Measurements from ENCODE around the gene PUS1.

The PUS1 gene

GRCh38 chr12:131986361-131986760 is 57.3 kb downstream of the PUS1 start (continued):
- no peak for TF ChIP-seq ZXDB (tag by site-specific recombination; IDR thresholded peaks at IDR 0.05)
- no peak for TF ChIP-seq ZNF837 (tag by site-specific recombination; IDR thresholded peaks at IDR 0.05)
- TF ChIP-seq ZNF624 (tag by site-specific recombination; IDR thresholded peaks at IDR 0.05) = no peak
- TF ChIP-seq ZNF23 (tag by site-specific recombination; IDR thresholded peaks at IDR 0.05; ENCODE audit: borderline replicate concordance) = no peak
- no peak for TF ChIP-seq ZNF544 (tag by site-specific recombination; IDR thresholded peaks at IDR 0.05)
- TF ChIP-seq SP3 (tag by site-specific recombination; IDR thresholded peaks at IDR 0.05) = no peak

- Histone ChIP-seq H3K36me3 (ENCODE audit: control insufficient read depth in 2 of 2, insufficient read depth in 1 of 2, low read length in 2 of 2) (peaks cover 20 to 78% of the 10 kb centered on the region in 2 experiments), H3K9me3 (ENCODE audit: control insufficient read depth, insufficient read depth, low read depth, low read length) (no peaks in the 10 kb centered on the region), H3K4me1 (ENCODE audit: control insufficient read depth, insufficient read depth, low read length) (no peaks in the 10 kb centered on the region), H3K27ac (ENCODE audit: extremely low read depth, low read depth, low read length) (no peak overlapping the region), H3K4me3 (ENCODE audit: low read depth, low read length) (no peak overlapping the region)
- ChIA-PET POLR2A (no interaction called here), CTCF (no interaction called here)
- TF ChIP-seq ZNF394 (tag by site-specific recombination; IDR thresholded peaks at IDR 0.05; ENCODE audit: borderline replicate concordance) = no peak
- no peak for TF ChIP-seq ZNF48 (tag by site-specific recombination; IDR thresholded peaks at IDR 0.05)
- no peak for TF ChIP-seq YY2 (tag by site-specific recombination; IDR thresholded peaks at IDR 0.05)
- TF ChIP-seq ZNF16 (tag by site-specific recombination; IDR thresholded peaks at IDR 0.05; ENCODE audit: low read depth) = no peak
- no peak for TF ChIP-seq MEIS1 (CRISPR knock-in tag; IDR thresholded peaks at IDR 0.05; ENCODE audit: borderline replicate concordance)
- no peak for TF ChIP-seq ZEB2 (tag by site-specific recombination; IDR thresholded peaks at IDR 0.05)
- TF ChIP-seq ZNF639 (tag by site-specific recombination; IDR thresholded peaks at IDR 0.05) = no peak
- TF ChIP-seq ZBTB20 (tag by site-specific recombination; IDR thresholded peaks at IDR 0.05) = no peak
- no peak for TF ChIP-seq ZNF677 (tag by site-specific recombination; IDR thresholded peaks at IDR 0.05)
- TF ChIP-seq ZNF561 (tag by site-specific recombination; IDR thresholded peaks at IDR 0.05; ENCODE audit: borderline replicate concordance) = no peak
- TF ChIP-seq ZNF610 (tag by site-specific recombination; IDR thresholded peaks at IDR 0.05; ENCODE audit: borderline replicate concordance) = no peak
- no peak for TF ChIP-seq GLI4 (tag by site-specific recombination; IDR thresholded peaks at IDR 0.05)
- no peak for TF ChIP-seq ZNF146 (tag by site-specific recombination; IDR thresholded peaks at IDR 0.05)
- TF ChIP-seq ZNF391 (tag by site-specific recombination; IDR thresholded peaks at IDR 0.05; ENCODE audit: borderline replicate concordance, low read depth) = no peak
- TF ChIP-seq ZNF529 (tag by site-specific recombination; IDR thresholded peaks at IDR 0.05; ENCODE audit: insufficient replicate concordance) = no peak
- TF ChIP-seq SP3 (tag by site-specific recombination; IDR thresholded peaks at IDR 0.05) = no peak
- no peak for TF ChIP-seq ZSCAN30 (tag by site-specific recombination; IDR thresholded peaks at IDR 0.05)
Measured at GRCh38 chr12:131986910-131987309, 57.8 kb downstream of the PUS1 start.

- no peaks in the 10 kb centered on the region for H3K4me1 ChIP-seq (ENCODE audit: control insufficient read depth, insufficient read depth, low read length)
- H3K36me3 ChIP-seq (ENCODE audit: control insufficient read depth in 2 of 2, insufficient read depth in 1 of 2, low read length in 2 of 2) = peaks cover 22 to 80% of the 10 kb centered on the region in 2 experiments
- no peaks in the 10 kb centered on the region for H3K9me3 ChIP-seq (ENCODE audit: control insufficient read depth, insufficient read depth, low read depth, low read length)
- ChIA-PET POLR2A (no interaction called here), CTCF (no interaction called here)
- H3K4me3 ChIP-seq (ENCODE audit: low read depth, low read length) = no peak overlapping the region
- TF ChIP-seq ZNF747 (tag by site-specific recombination; IDR thresholded peaks at IDR 0.05) (no peak), ZNF211 (tag by site-specific recombination; IDR thresholded peaks at IDR 0.05; ENCODE audit: low read depth) (no peak)
- no peak overlapping the region for H3K27ac ChIP-seq (ENCODE audit: extremely low read depth, low read depth, low read length)
Measured at GRCh38 chr12:131987552-131987951, 58.5 kb downstream of the PUS1 start.

Measured in HEK293 (cell line).